K562 (cell line): ENCODE data around the gene MMAB. TPM values are rescaled to one million over a fixed set of nuclear protein-coding genes. Genes with fewer than 3 reads are reported as not detected.
A peak's percentile ranks its signal among the peaks of the same experiment; 100 is the strongest.

Experiments used
- ATAC-seq: fragments of 200-7000 bp; cut with Tn5 transposase; 3 replicates; pipeline ENCODE4 v1.9.1; 2020; ENCODE audit warnings: moderate library complexity
- BruUV-seq: library from RNA; stranded (reverse); fragments of 400-500 nt; replicated peaks from 2 replicates; lab custom pipeline; 2021; lab: Mats Ljungman, UMichigan
- CTCF ChIA-PET: fragments of 300-600 bp; formaldehyde crosslinking; extraction: SDS; loops from one replicate; lab custom pipeline; 2021; ENCODE audit warnings: low intra/inter-chr PET ratio; lab: Yijun Ruan, JAX
- POLR2A ChIA-PET: fragments of 300-600, 350-650 bp; sonication (Branson Sonifier 250); formaldehyde crosslinking; extraction: SDS; loops from one replicate; lab custom pipeline; 2021; ENCODE audit warnings: antibody characterized with exemption, inconsistent platforms; lab: Yijun Ruan, JAX
- DNase-seq, 4 experiments: peaks; one replicate each; pipeline versions ENCODE4 v3.0.0 to v3.0.0-alpha.2; 2011 to 2018; ENCODE audit warnings: low spot score in 3 of 4, mixed read lengths in 3 of 4; ENCODE audit errors: extremely low read depth in 1 of 4
- FAIRE-seq: peaks from 2 replicates; lab custom pipeline; 2011; peaks lifted over from hg19 to GRCh38; lab: Jason Lieb, UNC
- H2AFZ ChIP-seq: 2 replicates; pipeline ENCODE4 v1.6.0; 2011; ENCODE audit warnings: low read depth, low read length, control low read depth, inconsistent platforms
- H3K27ac ChIP-seq: fragments of 200-600 bp; 3 replicates; pipeline ENCODE4 v1.8.0; 2011; ENCODE audit warnings: low read depth, mild to moderate bottlenecking, control low read depth, inconsistent platforms, low read length, moderate library complexity, mixed read lengths; ENCODE audit errors: extremely low read depth
- H3K27me3 ChIP-seq, 2 experiments: fragments of 300-600 bp in 1 of 2; 2 replicates in 1 of 2; 3 replicates in 1 of 2; pipeline versions ENCODE4 v1.6.0 to v1.8.0; 2011; ENCODE audit warnings: inconsistent platforms in 2 of 2, low read length in 2 of 2, mild to moderate bottlenecking in 1 of 2, mixed read lengths in 1 of 2, moderate library complexity in 1 of 2; ENCODE audit not compliant: control insufficient read depth in 2 of 2, insufficient read depth in 2 of 2
- H3K36me3 ChIP-seq: fragments of 300-600 bp; 3 replicates; pipeline ENCODE4 v1.8.0; 2011; ENCODE audit warnings: mild to moderate bottlenecking, low read length, inconsistent platforms; ENCODE audit not compliant: control insufficient read depth, insufficient read depth
- H3K4me1 ChIP-seq, 2 experiments: fragments of 200-600 bp in 1 of 2; replicated peaks in 1 of 2; 2 replicates in 1 of 2; 3 replicates in 1 of 2; pipeline versions ENCODE4 v1.5.1 to v1.8.0; 2011; ENCODE audit warnings: inconsistent platforms in 2 of 2, low read length in 2 of 2, mild to moderate bottlenecking in 1 of 2, mixed read lengths in 1 of 2, moderate library complexity in 1 of 2; ENCODE audit not compliant: control insufficient read depth in 2 of 2, insufficient read depth in 2 of 2
- H3K4me2 ChIP-seq: 2 replicates; pipeline ENCODE4 v1.6.1; 2011; ENCODE audit warnings: low read length, control low read depth, inconsistent platforms, mixed read lengths; ENCODE audit not compliant: insufficient read depth
- H3K4me3 ChIP-seq: fragments of 200-600 bp; sonication (generic), shearing (Covaris generic); 2 replicates; pipeline ENCODE4 v1.5.1; 2016; ENCODE audit warnings: control low read depth, inconsistent platforms
- H3K79me2 ChIP-seq: fragments of 200-600 bp; 3 replicates; pipeline ENCODE4 v1.8.0; 2011; ENCODE audit warnings: low read length, inconsistent platforms; ENCODE audit not compliant: control insufficient read depth, insufficient read depth
- H3K9ac ChIP-seq, 2 experiments: 2 replicates each; pipeline versions ENCODE4 v1.6.0 to v1.6.1; 2011; ENCODE audit warnings: low read depth in 2 of 2, low read length in 2 of 2, control low read depth in 1 of 2, inconsistent platforms in 1 of 2, mild to moderate bottlenecking in 1 of 2, mixed read lengths in 1 of 2; ENCODE audit not compliant: insufficient read depth in 1 of 2
- H3K9me1 ChIP-seq: one replicate; pipeline ENCODE4 v1.6.0; 2011; ENCODE audit warnings: inconsistent platforms, mild to moderate bottlenecking, low read length, moderate library complexity; ENCODE audit not compliant: control insufficient read depth, insufficient read depth
- H3K9me3 ChIP-seq: replicated peaks from 2 replicates; pipeline ENCODE4 v1.5.1; 2011; ENCODE audit warnings: low read depth, low read length, inconsistent platforms; ENCODE audit not compliant: control insufficient read depth, insufficient read depth
- H4K20me1 ChIP-seq: replicated peaks from 2 replicates; pipeline ENCODE4 v1.6.1; 2011; ENCODE audit warnings: low read length, inconsistent platforms, mixed read lengths; ENCODE audit not compliant: control insufficient read depth, insufficient read depth
- CHCHD3 ChIP-seq: fragments of 250-450 bp; sonication (Bioruptor Pico); IDR thresholded peaks from 2 replicates; pipeline ENCODE4 v2.1.2; 2022; ENCODE audit warnings: mild to moderate bottlenecking
- POLR2G ChIP-seq: fragments of 200-400 bp; formaldehyde crosslinking; IDR thresholded peaks from 2 replicates; pipeline ENCODE4 v1.6.1; 2017; ENCODE audit warnings: low read depth, mild to moderate bottlenecking, antibody characterized with exemption, low read length, moderate library complexity
- WGBS: fragments of 100-300 bp; shearing (Covaris generic); methylation state at CpG from one replicate; pipeline ENCODE4 v1.1.6; 2016; ENCODE audit warnings: low coverage, mixed read lengths; ENCODE audit not compliant: insufficient coverage; ENCODE audit errors: missing lambda C conversion rate; 5-methylcytosine and 5-hydroxymethylcytosine counted together
- in situ Hi-C: fragments of 300-500 bp; cut with MboI; formaldehyde crosslinking; loops from 4 replicates; pipeline ENCODE4 v1.15.0; 2018; ENCODE audit warnings: inconsistent platforms, mixed read lengths
- intact Hi-C: fragments of 100-400 bp; cut with micrococcal nuclease; formaldehyde crosslinking; loops from 2 replicates; pipeline ENCODE4 v1.14.2; 2022
- polyA plus RNA-seq, 8 experiments: library from polyadenylated mRNA; depleted of rRNA in 4 of 8; stranded (reverse) in 5 of 8; unstranded in 3 of 8; fragments of >200 nt; fragmentation: Nextera tagmentation in 2 of 8; fragmentation: Illumina TruSeq in 1 of 8; extraction: Ambion mirVana in 2 of 8; extraction: Trizol in 1 of 8; gene quantifications; 2 replicates each; pipeline versions ENCODE4 v1.2.1 to v1.2.3, GENCODE V29; 2011 to 2014; ENCODE audit warnings: inconsistent platforms in 1 of 8, missing spikeins in 1 of 8
- total RNA-seq, 7 experiments: library from RNA; depleted of rRNA in 6 of 7; stranded (reverse); fragments of >200 nt in 6 of 7; fragmentation: Illumina TruSeq in 2 of 7; extraction: Trizol in 2 of 7; gene quantifications; 2 replicates each; pipeline versions ENCODE4 v1.2.1 to v1.2.3, GENCODE V29; 2011 to 2021; ENCODE audit warnings: low replicate concordance in 1 of 7
- TF ChIP-seq, protein P1 (sequence below): fragments of 250-450 bp; sonication (Bioruptor Pico); IDR thresholded peaks from 2 replicates; pipeline ENCODE4 v1.8.0; 2022; ENCODE audit warnings: moderate library complexity, mild to moderate bottlenecking, inconsistent platforms

Gene MMAB
- total and polyA plus RNA-seq, 9 of the 15 experiments (the other 6 are each of a cell fraction or from before 2014, with no cell fraction given): 9.5 to 76.1 (median 46.2) TPM

DNA sequence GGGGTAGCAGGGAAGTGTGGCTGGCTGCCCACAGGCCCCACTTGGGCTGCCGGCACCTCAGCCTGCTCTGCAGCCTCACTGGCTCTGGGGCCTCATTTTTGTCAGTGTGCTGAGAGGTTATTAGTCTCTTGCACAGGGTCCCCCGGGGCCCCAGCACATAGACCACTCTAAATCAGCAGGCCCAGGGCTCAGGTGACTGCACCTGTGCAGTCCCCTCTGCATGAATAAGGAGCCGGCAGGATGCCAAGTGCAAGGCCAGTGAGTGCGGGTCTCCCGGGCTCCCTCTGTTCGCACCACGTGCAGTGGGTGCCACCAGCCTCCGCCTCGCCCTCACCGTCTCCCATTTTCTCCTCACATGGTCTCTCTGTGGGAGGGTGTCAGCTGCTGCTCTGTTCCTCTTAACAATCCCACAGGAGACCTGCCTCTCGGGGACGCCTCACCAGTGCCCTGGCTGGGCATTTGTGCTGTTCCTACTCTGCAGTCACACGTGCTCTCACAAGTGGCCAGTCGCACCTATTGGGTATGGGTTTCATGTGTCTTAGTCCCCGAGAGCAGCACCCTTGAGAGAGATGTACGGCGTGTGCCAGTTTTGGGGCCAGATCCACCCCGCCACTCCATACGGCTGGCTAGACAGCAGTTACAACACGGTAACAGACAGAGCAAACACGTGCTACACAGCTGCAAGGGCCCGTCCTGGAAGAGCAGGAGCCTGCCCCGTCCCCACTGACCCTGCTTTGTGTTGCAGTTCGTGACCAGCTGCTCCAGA is 40.4 kb downstream of the MMAB start:
- H3K4me1 ChIP-seq: peaks cover 0 to 5% of the 10 kb centered on the region in 2 experiments; a peak in 1 of 5 replicates
- intact Hi-C loops (no loop called here), in situ Hi-C loops (no loop called here)
- WGBS: 65% methylated on average over 24 of the region's 24 CpGs
- H3K79me2 ChIP-seq: no peaks in the 10 kb centered on the region
- H3K9ac ChIP-seq: 0 out of 4 replicates have a peak overlapping the region, but pooled peaks of 1 of the 2 experiments have one; percentile 9
- no TSS peak for BruUV-seq
- FAIRE-seq (no peak), ATAC-seq (no peak), DNase-seq (no peak)
- no peak overlapping the region for H3K4me3 ChIP-seq
- no peaks in the 10 kb centered on the region for H3K9me3 ChIP-seq
- peaks cover 11% of the 10 kb centered on the region for H3K36me3 ChIP-seq
- H3K9me1 ChIP-seq: no peaks in the 10 kb centered on the region
- peaks cover 6% of the 10 kb centered on the region; the same call in 1 of the 2 replicates for H4K20me1 ChIP-seq
- TF ChIP-seq POLR2G: 0 out of 2 replicates have a peak, but pooled peaks have one; percentile 2
- TF ChIP-seq CHCHD3 (CRISPR knock-in tag): no peak
- ChIA-PET CTCF (no interaction called here), POLR2A (interaction anchor here (1.0 to 1.7 kb wide), 2 partner anchors 8 to 108 kb away, joined by 3 to 11 read pairs; no protein-coding TSS in a partner anchor)
- H3K27ac ChIP-seq: no peak overlapping the region
- no peak overlapping the region for H2AFZ ChIP-seq
- H3K4me2 ChIP-seq: no peak overlapping the region
- H3K27me3 ChIP-seq: peaks cover 0 to 9% of the 10 kb centered on the region in 2 experiments; a peak in 2 of 5 replicates

DNA sequence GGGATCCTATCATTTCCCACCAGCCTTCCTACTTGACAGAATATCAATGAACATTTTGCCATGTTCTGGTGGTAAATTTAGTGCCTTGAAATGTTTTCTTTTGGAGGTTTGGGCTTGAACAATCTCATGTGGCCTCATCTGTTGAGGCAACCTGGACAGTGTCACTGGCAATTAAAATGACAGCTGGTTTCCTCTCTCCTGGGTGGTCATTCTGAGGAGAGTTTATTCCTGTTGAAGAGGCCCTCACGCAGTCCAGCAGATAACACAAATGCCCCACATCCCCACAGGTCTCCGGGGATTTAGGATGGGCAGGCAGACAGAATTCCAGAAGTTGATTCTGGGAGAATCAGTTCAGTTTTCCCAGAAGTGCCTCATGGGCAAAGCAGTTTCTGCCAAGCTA is 41.9 kb downstream of the MMAB start:
- in situ Hi-C loops: no loop called here
- POLR2A ChIA-PET: no interaction called here
- no peak for FAIRE-seq

More for the DNA sequence above, 41.9 kb downstream of the MMAB start:
- Histone ChIP-seq H3K27me3 (no peaks in the 10 kb centered on the region; a peak in 1 of 5 replicates), H3K27ac (no peak overlapping the region), H3K9me1 (no peaks in the 10 kb centered on the region), H3K9me3 (no peaks in the 10 kb centered on the region), H3K79me2 (no peaks in the 10 kb centered on the region), H3K4me3 (no peak overlapping the region), H4K20me1 (peaks cover 6% of the 10 kb centered on the region; the same call in 1 of the 2 replicates), H2AFZ (no peak overlapping the region), H3K9ac (no peak overlapping the region), H3K36me3 (peaks cover 11% of the 10 kb centered on the region), H3K4me1 (peaks cover 0 to 5% of the 10 kb centered on the region in 2 experiments; a peak in 1 of 5 replicates), H3K4me2 (no peak overlapping the region)
- intact Hi-C loops: no loop called here
- ATAC-seq (no peak), DNase-seq (no peak)
- TF ChIP-seq, protein P1, sequence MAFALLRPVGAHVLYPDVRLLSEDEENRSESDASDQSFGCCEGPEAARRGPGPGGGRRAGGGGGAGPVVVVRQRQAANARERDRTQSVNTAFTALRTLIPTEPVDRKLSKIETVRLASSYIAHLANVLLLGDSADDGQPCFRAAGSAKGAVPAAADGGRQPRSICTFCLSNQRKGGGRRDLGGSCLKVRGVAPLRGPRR (CRISPR knock-in tag): no peak
- BruUV-seq: no TSS peak
- WGBS: 33% methylated on average over 1 of the region's 2 CpGs
- CTCF ChIA-PET: no interaction called here
